ENCODE results near the gene DHPS. TPM values are rescaled to one million over a fixed set of nuclear protein-coding genes. Genes with fewer than 3 reads are reported as not detected.

Gene DHPS
- total and polyA plus RNA-seq, 4 donors, result 65.0 to 80.8 (median 74.7) TPM

GRCh38 chr19:12665671-12666264, 15.9 kb downstream of the DHPS start:
- no peaks in the 10 kb centered on the region for H3K9me3 ChIP-seq (ENCODE audit: control insufficient read depth in 4 of 4, insufficient read depth in 3 of 4, low read length in 3 of 4)
- TF ChIP-seq CTCF (IDR thresholded peaks at IDR 0.05; ENCODE audit: control extremely low read depth, extremely low read depth), result no peak
- WGBS, 2 donors, result 40 to 42% methylated on average over 12 of the region's 12 CpGs
- H3K27me3 ChIP-seq (ENCODE audit: control insufficient read depth in 3 of 3, insufficient read depth in 3 of 3, low read length in 2 of 3), result no peaks in the 10 kb centered on the region
- peak overlapping the region; percentile 75 for H3K4me3 ChIP-seq
- ATAC-seq (ENCODE audit: insufficient read depth, low FRiP score) (no peak), DNase-seq (no peak)
- H3K36me3 ChIP-seq (ENCODE audit: control insufficient read depth in 4 of 4, insufficient read depth in 4 of 4, low read length in 4 of 4), result peaks cover 3 to 21% (median 13%) of the 10 kb centered on the region in 4 donors
- peaks cover 0 to 33% (median 16%) of the 10 kb centered on the region in 5 donors for H3K4me1 ChIP-seq (ENCODE audit: control insufficient read depth in 5 of 5, insufficient read depth in 5 of 5, low read length in 5 of 5)
- peak overlapping the region in 1 of 2 donors; percentile 83 for H3K27ac ChIP-seq (ENCODE audit: low read depth in 1 of 2, low read length in 1 of 2)
- H3K9ac ChIP-seq (ENCODE audit: insufficient read depth in 1 of 2, low read length in 2 of 2), result peak overlapping the region in 1 of 2 donors; percentile 88

GRCh38 chr19:12665281-12665573, 16.5 kb downstream of the DHPS start:
- Histone ChIP-seq H3K9me3 (ENCODE audit: control insufficient read depth in 4 of 4, insufficient read depth in 3 of 4, low read length in 3 of 4) (no peaks in the 10 kb centered on the region), H3K27ac (ENCODE audit: low read depth in 1 of 2, low read length in 1 of 2) (peak overlapping the region in 1 of 2 donors; percentile 83), H3K36me3 (ENCODE audit: control insufficient read depth in 4 of 4, insufficient read depth in 4 of 4, low read length in 4 of 4) (peaks cover 5 to 21% (median 12%) of the 10 kb centered on the region in 4 donors), H3K9ac (ENCODE audit: insufficient read depth in 1 of 2, low read length in 2 of 2) (no peak overlapping the region), H3K4me3 (no peak overlapping the region), H3K4me1 (ENCODE audit: control insufficient read depth in 5 of 5, insufficient read depth in 5 of 5, low read length in 5 of 5) (peaks cover 0 to 28% (median 16%) of the 10 kb centered on the region in 5 donors), H3K27me3 (ENCODE audit: control insufficient read depth in 3 of 3, insufficient read depth in 3 of 3, low read length in 2 of 3) (no peaks in the 10 kb centered on the region)
- no peak for TF ChIP-seq CTCF (IDR thresholded peaks at IDR 0.05; ENCODE audit: control extremely low read depth, extremely low read depth)
- ATAC-seq (ENCODE audit: insufficient read depth, low FRiP score) (peak; percentile 33), DNase-seq (peak in 1 of 3 donors; percentile 20)
- 26 to 64% methylated on average over 10 of the region's 10 CpGs for WGBS, 2 donors

GRCh38 chr19:12664406-12665280, 17.0 kb downstream of the DHPS start:
- peaks cover 9 to 24% (median 12%) of the 10 kb centered on the region in 4 donors for H3K36me3 ChIP-seq (ENCODE audit: control insufficient read depth in 4 of 4, insufficient read depth in 4 of 4, low read length in 4 of 4)
- H3K27me3 ChIP-seq (ENCODE audit: control insufficient read depth in 3 of 3, insufficient read depth in 3 of 3, low read length in 2 of 3), result no peaks in the 10 kb centered on the region
- no peak for ATAC-seq (ENCODE audit: insufficient read depth, low FRiP score)
- no peak overlapping the region for H3K9ac ChIP-seq (ENCODE audit: insufficient read depth in 1 of 2, low read length in 2 of 2)
- H3K9me3 ChIP-seq (ENCODE audit: control insufficient read depth in 4 of 4, insufficient read depth in 3 of 4, low read length in 3 of 4), result no peaks in the 10 kb centered on the region
- no peak for TF ChIP-seq CTCF (IDR thresholded peaks at IDR 0.05; ENCODE audit: control extremely low read depth, extremely low read depth)
- peaks cover 0 to 24% (median 13%) of the 10 kb centered on the region in 5 donors for H3K4me1 ChIP-seq (ENCODE audit: control insufficient read depth in 5 of 5, insufficient read depth in 5 of 5, low read length in 5 of 5)
- WGBS, 2 donors, result 79 to 83% methylated on average over 29 of the region's 29 CpGs
- no peak for DNase-seq
- H3K4me3 ChIP-seq, result no peak overlapping the region
- peak overlapping the region in 1 of 2 donors; percentile 9 for H3K27ac ChIP-seq (ENCODE audit: low read depth in 1 of 2, low read length in 1 of 2)
